Nephron (organoid): ENCODE results near the gene CCDC174.

ENCODE experiments used
- H3K27ac Mint-ChIP-seq, 3 experiments: 2 replicates each; pipeline ENCODE4 v1.8.0; 2020; ENCODE audit warnings: mixed read lengths in 3 of 3, mild to moderate bottlenecking in 2 of 3, moderate library complexity in 1 of 3
- H3K27me3 Mint-ChIP-seq: 2 replicates; pipeline ENCODE4 v1.8.0; 2021; ENCODE audit warnings: low read depth, mild to moderate bottlenecking, moderate library complexity, mixed read lengths
- H3K36me3 Mint-ChIP-seq: 2 replicates; pipeline ENCODE4 v1.8.0; 2020; ENCODE audit warnings: low read depth, mixed read lengths
- H3K4me1 Mint-ChIP-seq: 2 replicates; pipeline ENCODE4 v1.8.0; 2020; ENCODE audit warnings: mixed read lengths
- H3K4me3 Mint-ChIP-seq, 3 experiments: 2 replicates each; pipeline ENCODE4 v1.8.0; 2020; ENCODE audit warnings: mild to moderate bottlenecking in 3 of 3, mixed read lengths in 3 of 3, moderate library complexity in 2 of 3
- H3K9me3 Mint-ChIP-seq: 2 replicates; pipeline ENCODE4 v1.8.0; 2020; ENCODE audit warnings: mixed read lengths
- CTCF ChIP-seq, 3 experiments: fragments of 200-600 bp; sonication (generic); IDR thresholded peaks; one replicate each; pipeline ENCODE4 v1.5.0; 2021; ENCODE audit warnings: antibody characterized with exemption in 3 of 3; ENCODE audit not compliant: unreplicated experiment in 3 of 3

The CCDC174 gene

GRCh38 chr3:14700891-14701290 is 49.3 kb downstream of the CCDC174 start:
- no peak overlapping the region for H3K27ac Mint-ChIP-seq
- H3K4me1 Mint-ChIP-seq = peaks cover 8% of the 10 kb centered on the region
- H3K4me3 Mint-ChIP-seq = no peak overlapping the region
- H3K36me3 Mint-ChIP-seq = no peaks in the 10 kb centered on the region
- peaks cover 4% of the 10 kb centered on the region for H3K27me3 Mint-ChIP-seq
- peaks cover 4% of the 10 kb centered on the region for H3K9me3 Mint-ChIP-seq
- no peak for TF ChIP-seq CTCF (IDR thresholded peaks at IDR 0.05; ENCODE audit: unreplicated experiment in 3 of 3)

- TF ChIP-seq CTCF (IDR thresholded peaks at IDR 0.05; ENCODE audit: unreplicated experiment in 3 of 3) = no peak
- Mint-ChIP-seq H3K4me3 (no peak overlapping the region), H3K9me3 (peaks cover 4% of the 10 kb centered on the region), H3K4me1 (peaks cover 16% of the 10 kb centered on the region), H3K27me3 (peaks cover 7% of the 10 kb centered on the region), H3K27ac (no peak overlapping the region), H3K36me3 (no peaks in the 10 kb centered on the region)
Observed at GRCh38 chr3:14701676-14702075, 50.1 kb downstream of the CCDC174 start.

- no peak for TF ChIP-seq CTCF (IDR thresholded peaks at IDR 0.05; ENCODE audit: unreplicated experiment in 3 of 3)
- H3K36me3 Mint-ChIP-seq = no peaks in the 10 kb centered on the region
- H3K4me1 Mint-ChIP-seq = peaks cover 16% of the 10 kb centered on the region
Observed at GRCh38 chr3:14703128-14703750, 51.7 kb downstream of the CCDC174 start.

GRCh38 chr3:14703791-14704190 is 52.2 kb downstream of the CCDC174 start:
- TF ChIP-seq CTCF (IDR thresholded peaks at IDR 0.05; ENCODE audit: unreplicated experiment in 3 of 3) = no peak
- H3K4me3 Mint-ChIP-seq = no peak overlapping the region

More at GRCh38 chr3:14703128-14703750, 51.7 kb downstream of the CCDC174 start:
- Mint-ChIP-seq H3K4me3 (no peak overlapping the region), H3K27ac (no peak overlapping the region), H3K9me3 (peaks cover under 1% of the 10 kb centered on the region), H3K27me3 (peaks cover 7% of the 10 kb centered on the region)

GRCh38 chr3:14706096-14706495 is 54.5 kb downstream of the CCDC174 start:
- Mint-ChIP-seq H3K4me3 (no peak overlapping the region), H3K27me3 (peaks cover 7% of the 10 kb centered on the region), H3K9me3 (peaks cover 16% of the 10 kb centered on the region), H3K4me1 (peaks cover 9% of the 10 kb centered on the region), H3K36me3 (no peaks in the 10 kb centered on the region), H3K27ac (no peak overlapping the region)
- no peak for TF ChIP-seq CTCF (IDR thresholded peaks at IDR 0.05; ENCODE audit: unreplicated experiment in 3 of 3)

More at GRCh38 chr3:14703791-14704190, 52.2 kb downstream of the CCDC174 start:
- H3K36me3 Mint-ChIP-seq = no peaks in the 10 kb centered on the region
- no peaks in the 10 kb centered on the region for H3K9me3 Mint-ChIP-seq
- peaks cover 16% of the 10 kb centered on the region for H3K4me1 Mint-ChIP-seq
- H3K27ac Mint-ChIP-seq = no peak overlapping the region
- H3K27me3 Mint-ChIP-seq = peaks cover 7% of the 10 kb centered on the region

GRCh38 chr3:14716591-14716990 is 65.0 kb downstream of the CCDC174 start:
- Mint-ChIP-seq H3K9me3 (peaks cover 12% of the 10 kb centered on the region), H3K4me3 (no peak overlapping the region), H3K36me3 (no peaks in the 10 kb centered on the region), H3K27me3 (peaks cover 4% of the 10 kb centered on the region), H3K27ac (no peak overlapping the region), H3K4me1 (peaks cover 7% of the 10 kb centered on the region)
- TF ChIP-seq CTCF (IDR thresholded peaks at IDR 0.05; ENCODE audit: unreplicated experiment in 3 of 3) = no peak
